Breast epithelium (tissue), 3 donors: ENCODE measurements around the gene B4GALT6.

Experiments
- CTCF ChIP-seq, 3 donors: fragments of 450-650 bp; IDR thresholded peaks; one replicate each; pipeline ENCODE4 v1.5.1; 2016 to 2017; ENCODE audit warnings: antibody characterized with exemption in 3 of 3, mild to moderate bottlenecking in 3 of 3, moderate library complexity in 3 of 3
- POLR2AphosphoS5 ChIP-seq, 3 donors: sonication (generic); formaldehyde crosslinking; IDR thresholded peaks; one replicate each; pipeline ENCODE4 v1.6.1; 2017; ENCODE audit warnings: antibody characterized with exemption in 3 of 3

GRCh38 chr18:31578126-31578525 is 106.3 kb downstream of the B4GALT6 start:
- TF ChIP-seq CTCF (IDR thresholded peaks at IDR 0.05) (no peak), POLR2AphosphoS5 (IDR thresholded peaks at IDR 0.05) (no peak)
